Measurements from ENCODE around the gene PDLIM1.

Gene PDLIM1

DNA sequence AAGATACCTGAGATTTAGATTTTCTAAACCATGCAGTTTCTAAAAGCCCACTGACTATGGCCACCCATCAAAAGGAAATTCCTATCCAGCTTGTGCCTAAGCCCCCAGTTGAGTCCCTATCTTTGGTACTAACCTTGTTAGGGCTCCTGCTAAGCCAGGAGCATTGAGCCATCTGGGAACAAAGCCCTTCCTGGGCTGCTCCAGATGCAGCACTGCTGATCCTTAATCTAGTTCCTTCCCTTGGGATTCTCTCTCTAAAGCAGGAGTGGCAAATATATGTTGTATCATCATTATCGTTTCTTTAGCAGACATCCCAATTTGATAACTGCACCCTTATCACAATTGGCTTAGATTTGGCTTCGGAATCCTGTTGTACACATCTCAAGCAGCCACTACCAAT, 24.7 kb upstream of the PDLIM1 start:
- DNase-seq, result no peak

DNA sequence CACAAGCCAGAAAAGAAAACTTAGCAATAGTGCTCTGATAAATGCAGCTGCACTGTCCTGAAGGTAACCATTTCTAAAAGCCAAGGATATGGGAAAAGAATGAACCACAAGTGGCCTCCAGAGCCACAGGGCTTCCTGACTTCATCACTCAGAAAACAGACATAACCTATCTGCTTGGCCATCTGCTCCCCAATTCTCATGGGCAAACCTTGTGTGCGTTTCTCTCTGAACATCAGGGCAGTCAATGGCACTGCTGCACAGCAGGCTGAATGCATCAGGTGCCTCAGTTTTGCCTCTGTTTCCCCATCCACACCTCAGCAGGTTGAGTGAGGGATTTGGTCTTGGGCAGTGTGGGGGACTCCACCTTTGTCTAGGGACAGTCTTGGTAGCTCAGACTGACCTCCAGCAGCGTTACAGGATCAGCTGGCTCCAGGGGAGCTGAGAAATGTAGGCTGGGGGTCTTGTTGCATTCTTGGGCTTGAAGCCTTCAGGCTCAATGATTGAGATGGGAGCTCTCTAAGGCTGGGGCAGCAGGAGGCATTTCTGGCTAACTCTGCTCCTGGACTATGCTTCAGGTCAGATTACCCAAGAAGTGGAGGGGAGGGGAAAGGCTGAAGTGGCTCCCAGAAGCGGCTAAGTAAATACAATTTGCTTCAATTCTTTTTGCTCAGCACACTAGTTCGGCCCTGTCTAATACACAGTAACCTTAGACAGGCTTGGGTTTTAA, 23.6 kb upstream of the PDLIM1 start:
- DNase-seq, result no peak

DNA sequence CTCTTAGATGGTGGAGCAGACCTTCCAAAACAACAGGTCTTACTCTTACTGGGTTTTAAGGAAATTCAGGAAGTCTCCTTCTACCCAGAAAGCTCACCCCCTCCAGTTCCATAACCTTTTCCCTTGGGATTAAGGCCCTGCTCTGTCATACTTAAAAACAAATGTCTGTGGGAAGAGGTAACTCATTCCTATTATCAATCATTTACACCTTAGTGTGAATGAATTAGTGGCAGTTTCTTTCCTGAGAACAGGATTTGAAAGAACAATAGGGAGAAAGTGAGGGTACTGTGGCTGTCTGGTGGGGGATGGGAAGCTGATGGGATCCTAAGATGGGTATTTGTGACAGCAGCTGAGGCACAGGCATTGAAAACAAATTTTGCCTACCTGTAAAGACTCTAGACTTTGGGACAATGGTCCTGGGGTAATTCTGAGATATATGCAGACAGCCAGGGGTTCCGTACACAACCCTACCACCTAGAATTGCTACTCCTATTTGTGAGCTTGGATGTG, 22.2 kb upstream of the PDLIM1 start:
- no peak for DNase-seq

DNA sequence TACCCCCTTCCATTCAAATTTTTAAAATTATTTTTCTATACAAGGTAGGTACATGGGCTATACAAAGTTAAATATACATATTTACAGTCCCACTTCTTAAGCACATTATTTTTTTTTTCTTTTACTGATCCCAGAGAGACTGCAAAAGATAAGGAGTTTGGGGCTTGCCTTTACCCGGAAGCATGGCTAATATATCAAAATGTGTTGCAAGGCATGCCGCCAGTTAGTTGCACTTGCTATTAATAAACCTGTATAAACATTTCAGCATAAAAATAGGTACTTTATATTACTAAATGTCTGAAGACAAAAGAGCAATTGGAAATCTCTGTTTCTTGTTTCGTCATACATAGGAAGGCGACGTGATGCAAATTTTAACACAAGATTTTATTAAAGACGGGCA, 21.5 kb upstream of the PDLIM1 start:
- no peak for DNase-seq

DNA sequence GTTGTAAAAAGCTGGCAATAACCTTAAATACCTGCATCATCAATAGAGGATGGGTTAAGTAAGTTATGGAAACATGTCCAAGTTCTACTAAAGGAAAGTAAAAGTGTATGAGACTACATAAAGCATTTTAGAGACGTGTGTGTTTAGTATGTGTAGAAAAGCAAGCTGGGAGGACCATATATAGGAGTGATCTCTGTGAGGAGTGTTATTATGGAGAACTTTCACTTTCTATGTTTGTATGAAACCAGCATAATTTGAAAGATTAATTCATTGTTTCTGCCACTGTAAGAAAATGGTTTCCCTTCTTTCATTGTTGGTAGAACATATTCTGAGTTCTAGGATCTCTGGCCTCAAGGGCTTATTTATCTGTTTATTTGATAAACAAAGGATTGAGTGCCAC, 19.2 kb upstream of the PDLIM1 start:
- no peak for DNase-seq

DNA sequence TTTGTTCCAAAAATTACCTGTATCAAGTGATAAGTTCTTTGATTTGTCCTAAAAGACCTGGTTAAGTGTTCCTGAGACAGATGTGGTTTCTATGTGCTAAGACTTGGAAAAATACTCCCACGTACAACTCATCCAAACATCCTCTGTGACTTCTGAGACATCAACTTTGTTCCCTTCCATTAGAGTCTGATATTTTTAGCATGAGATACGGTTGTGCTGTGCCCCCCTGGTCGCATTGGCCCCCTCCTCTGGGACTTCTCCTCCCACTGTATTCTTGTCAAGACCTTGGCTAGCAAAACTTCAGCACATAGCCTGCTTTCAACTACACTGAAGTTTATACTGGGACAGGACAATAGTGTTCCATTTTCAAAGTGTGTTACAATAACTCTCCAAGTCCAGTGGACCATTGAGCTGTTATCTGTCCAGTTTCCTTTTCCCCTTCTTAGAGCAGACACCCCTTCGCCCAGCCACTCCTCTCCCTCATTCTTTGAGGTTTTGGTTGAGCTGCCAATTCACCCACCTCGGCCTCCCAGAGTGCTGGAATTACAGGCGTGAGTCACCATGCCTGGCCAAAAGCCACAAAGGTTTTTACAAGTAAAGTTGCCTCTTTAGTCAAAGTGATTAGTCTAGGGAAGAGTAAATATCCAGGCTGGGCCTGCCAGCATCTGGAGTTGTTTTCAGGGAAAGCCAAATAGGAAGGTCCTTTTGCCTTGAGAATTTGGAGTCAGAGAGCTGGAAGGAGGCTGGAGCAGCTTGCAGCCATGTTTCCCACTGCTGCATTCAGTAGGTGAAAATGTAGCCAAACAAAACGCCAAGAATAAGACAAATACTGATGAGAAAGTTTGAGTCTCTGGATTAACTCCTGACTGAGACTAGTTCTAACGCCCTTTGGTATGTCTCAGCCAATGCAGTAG, 17.8 kb upstream of the PDLIM1 start:
- peak in 1 of 56 donors; percentile 4 for DNase-seq

DNA sequence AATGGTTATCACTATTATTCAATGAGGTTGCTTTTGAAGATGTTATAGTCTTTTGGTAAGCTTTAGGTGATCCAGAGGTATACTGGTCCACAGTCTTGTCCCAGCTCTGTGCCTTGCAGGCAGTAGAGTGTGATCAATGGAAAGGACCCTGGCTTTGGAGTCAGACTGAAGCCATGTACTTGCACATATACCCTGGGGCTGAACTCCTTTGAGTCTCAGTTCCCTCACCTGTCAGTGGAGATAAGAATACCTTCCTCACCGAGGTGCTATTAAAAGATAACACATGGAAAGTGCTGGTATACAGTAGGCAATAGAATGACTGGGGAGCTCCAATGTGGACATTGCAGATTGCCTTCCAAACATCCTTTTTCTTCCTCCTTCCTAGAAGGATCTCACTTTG, 16.0 kb upstream of the PDLIM1 start:
- DNase-seq, result no peak

DNA sequence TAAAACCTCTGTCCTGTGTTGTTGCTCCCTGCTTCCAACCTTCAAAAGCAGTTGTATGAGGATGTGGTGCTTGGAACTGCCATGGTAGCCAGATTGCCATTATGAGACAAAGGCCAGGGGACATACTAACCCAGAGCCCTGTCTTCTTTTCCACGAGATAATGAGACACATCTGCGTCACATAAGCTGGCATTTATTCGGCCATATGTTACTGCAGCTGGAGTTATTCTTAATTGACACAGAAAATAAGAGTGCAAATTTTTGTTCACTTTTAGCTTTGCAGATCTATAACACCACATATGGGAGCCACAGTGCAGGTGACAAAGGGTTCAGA, 15.5 kb upstream of the PDLIM1 start:
- no peak for DNase-seq

DNA sequence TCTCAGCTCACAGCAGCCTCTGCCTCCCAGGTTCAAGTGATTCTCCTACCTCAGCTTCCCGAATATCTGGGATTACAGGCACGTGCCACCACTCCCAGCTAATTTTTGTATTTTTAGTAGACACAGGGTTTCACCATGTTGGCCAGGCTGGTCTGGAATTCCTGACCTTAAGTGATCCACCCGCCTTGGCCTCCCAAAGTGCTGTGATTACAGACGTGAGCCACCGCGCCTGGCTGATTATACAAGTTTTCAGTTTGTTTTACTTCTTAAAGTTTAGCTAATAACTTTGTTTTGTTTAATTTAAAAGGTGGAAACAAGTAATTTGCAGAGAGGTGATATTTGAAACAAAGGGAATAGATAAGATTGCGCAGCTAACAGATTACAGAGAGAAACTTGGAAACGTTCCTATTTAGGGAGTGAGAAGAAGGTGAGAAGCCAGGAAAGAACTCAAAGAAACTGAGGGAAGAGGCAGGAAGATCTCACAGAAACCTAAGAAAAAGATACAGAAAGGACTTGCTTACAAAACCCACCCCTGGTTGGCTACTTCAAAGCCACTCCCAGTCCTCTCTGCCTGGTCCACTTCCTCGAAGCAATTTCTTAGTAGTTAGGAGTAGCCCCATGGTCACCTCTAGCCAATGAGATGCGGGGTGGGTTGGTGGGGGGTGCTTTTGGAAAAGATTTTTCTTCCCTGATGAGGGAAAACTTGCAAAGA, 15.0 kb upstream of the PDLIM1 start:
- DNase-seq, result no peak

DNA sequence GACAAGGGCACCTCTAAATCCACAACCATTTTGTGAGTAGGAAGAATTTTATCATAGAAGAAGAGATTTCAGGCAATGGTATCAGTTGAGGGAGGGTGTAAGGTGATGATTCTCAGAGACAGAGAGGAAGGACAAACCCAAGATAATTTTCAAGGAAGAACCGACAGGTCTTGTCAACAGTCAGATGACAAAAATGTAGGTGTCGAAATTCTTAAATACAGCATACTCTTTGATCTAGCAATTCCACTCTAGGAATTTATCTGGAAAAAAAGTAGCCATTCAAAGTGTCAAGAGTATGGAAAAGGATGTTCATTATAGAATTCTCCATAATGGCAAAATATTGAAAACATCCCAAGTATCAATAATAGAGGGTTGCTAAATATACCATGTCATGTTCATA, 14.2 kb upstream of the PDLIM1 start:
- no peak for DNase-seq

DNA sequence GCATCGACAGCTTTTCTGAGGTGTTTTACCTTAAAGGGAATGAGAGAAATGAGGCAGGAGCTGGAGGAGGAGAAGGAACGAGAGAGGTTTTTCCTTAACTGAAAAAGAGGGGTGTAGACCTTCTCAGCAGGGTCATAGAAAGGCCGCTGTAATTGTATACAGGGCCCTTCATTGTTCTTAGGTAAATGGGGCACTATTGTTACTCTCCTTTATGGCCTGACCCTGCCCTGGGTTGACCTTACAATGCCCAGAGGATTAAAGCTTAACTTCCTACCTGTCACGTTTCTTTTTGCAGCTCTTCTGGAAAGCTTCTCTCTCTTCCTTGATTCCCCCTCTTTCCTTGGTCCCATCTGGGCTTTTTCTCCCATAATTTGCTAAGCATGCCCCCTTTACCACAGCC, 13.7 kb upstream of the PDLIM1 start:
- no peak for DNase-seq

DNA sequence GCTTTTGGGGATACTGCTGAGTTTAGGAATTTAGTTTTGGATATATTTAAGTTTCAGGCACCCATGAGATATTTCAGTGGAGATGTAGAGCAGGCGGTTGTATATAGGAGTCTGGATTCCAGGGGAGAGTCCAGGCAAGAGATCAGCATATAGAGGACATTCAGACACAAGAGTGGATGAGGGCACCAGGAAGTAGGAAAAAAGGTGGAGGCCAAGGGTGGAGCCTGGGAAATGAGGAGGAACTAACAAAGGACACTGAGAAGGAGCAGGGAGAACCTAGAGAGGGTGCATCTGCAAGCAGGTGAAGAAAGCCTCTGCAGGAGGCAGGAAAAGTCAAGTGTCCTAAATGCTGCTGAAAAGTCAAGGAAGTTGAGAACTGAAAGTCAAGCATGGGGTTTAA, 13.1 kb upstream of the PDLIM1 start:
- no peak for DNase-seq

DNA sequence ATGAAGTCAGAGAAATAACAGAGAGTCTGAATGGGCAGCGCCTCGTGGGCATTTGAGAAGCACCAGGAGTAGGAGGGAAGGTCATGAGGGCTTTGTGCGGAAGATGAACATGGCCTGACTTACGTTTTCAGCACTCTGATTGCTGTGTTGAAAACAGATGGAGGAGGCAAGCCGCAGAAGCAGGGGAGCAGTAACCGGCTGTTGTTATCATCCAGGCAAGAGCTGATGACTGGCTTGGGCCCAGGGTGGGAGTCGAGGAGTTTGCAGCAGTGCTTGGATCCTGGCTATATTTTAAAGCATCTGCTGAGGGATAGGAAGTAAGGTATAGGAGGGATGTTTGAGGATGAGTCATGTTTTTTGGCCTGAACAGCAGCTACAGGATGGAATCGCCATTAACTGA, 12.7 kb upstream of the PDLIM1 start:
- no peak for DNase-seq

DNA sequence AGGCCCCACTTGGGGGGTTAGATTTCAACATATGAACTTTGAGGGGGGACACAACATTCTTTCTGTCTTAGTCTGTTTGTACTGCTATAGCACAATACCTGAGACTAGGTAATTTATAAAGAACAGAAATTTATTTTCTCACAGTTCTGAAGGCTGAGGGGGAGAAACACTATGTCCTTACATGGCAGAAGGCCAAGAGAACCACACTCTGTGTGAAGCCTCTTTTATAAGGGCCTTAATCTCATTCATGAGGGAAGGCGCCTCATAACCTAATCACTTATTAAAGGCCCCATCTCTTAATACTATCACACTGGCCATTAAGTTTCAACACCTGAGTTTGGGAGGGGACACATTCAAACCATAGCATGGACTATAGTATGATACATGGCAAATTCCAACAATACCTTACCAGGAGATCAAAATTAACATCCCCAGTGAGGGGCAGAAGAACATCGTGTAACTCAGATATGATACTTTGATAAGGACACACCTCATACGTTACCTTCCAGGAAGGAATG, 9.3 kb upstream of the PDLIM1 start:
- no peak for DNase-seq

DNA sequence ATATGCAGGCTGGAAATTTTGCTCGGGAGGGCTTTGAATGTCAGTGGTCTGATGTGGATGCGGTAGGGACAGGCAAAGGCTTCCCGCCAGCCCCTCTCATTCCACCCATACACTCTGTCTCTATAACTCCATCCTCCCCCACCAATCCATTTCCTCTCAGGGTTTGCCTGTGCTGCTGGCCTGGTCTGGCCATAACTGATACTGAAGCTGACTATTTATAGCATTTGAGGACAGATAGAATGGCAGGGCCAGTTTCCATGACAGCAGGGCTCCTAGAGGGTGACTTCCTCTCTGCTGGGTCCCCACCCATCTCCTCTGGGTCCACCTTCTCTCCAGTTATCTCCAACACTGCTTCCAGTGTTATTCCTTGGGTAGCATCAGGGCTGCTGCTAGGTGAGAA, 6.6 kb upstream of the PDLIM1 start:
- no peak for DNase-seq

DNA sequence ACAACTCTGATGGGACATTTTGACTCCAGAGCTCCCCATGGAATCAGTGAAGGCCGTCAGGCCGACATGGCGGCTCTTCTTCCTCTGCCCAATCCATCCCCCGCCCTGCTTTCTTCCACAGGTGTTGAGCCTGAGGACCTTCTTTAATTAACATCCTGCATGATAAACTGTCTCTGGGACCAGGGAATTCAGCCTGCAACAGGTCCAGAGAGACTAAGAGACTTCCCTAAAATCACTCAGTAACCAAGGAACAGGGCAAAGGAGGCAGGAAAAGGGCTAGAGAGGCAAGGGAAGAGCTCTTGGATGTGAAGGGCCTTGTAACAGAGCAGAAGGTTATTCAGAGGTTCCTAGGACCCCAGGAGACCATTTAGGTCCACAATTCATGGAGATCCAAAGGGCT, 6.0 kb upstream of the PDLIM1 start:
- DNase-seq, result no peak

DNA sequence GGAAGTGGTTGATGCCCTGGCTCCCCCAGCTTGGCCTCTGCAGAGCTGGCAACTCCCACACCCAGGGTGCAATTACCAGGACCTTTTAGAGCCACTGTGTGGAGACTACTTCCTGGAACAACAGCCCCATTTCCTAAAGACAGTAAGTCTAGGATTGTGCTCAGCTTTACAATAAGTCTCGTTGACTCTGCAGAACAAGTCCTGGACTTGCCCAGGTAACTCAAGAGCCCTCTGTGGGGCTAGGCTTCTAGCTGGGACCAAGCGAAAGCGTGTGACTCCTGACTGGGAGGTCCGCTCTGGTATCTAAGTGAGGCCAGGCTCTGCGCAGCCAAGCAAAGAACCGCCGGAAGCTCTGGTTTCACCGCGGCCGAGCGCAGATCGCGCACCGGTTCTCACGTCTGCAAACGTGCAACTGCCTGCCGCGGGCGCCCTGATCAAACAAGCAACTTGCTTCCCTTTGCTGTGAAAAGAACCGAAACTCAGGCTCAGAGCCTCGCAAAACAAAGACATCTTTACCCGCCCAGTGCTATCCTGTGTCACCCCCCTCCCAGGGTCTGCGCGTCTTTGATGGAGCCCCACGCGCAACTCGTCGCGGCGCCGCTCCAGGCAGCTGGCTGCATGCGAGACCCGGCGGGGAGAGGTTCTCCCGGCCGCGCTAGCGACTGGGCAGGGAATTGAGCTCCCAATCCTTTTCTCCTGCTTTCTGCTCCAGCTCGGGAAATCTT, 4.4 kb upstream of the PDLIM1 start:
- no peak for DNase-seq

DNA sequence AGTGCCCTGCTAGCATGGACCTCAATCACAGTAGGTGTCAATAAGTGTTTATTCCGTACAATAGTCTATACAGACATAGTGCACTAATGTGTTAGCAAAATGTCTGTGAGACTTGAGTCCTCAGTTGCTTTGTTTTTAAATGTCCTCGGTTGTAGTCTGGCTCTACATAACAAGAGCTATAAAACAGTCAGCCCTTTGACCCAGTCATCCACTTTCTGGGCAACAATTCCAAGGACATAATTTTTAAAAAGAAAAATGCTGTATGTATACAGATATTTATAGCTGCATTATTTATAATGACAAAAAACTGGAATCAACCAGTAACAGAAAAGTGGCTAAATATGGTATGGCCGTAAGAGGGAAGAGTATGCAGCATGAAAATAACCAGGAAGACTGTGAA, 2.8 kb upstream of the PDLIM1 start:
- DNase-seq, result no peak

DNA sequence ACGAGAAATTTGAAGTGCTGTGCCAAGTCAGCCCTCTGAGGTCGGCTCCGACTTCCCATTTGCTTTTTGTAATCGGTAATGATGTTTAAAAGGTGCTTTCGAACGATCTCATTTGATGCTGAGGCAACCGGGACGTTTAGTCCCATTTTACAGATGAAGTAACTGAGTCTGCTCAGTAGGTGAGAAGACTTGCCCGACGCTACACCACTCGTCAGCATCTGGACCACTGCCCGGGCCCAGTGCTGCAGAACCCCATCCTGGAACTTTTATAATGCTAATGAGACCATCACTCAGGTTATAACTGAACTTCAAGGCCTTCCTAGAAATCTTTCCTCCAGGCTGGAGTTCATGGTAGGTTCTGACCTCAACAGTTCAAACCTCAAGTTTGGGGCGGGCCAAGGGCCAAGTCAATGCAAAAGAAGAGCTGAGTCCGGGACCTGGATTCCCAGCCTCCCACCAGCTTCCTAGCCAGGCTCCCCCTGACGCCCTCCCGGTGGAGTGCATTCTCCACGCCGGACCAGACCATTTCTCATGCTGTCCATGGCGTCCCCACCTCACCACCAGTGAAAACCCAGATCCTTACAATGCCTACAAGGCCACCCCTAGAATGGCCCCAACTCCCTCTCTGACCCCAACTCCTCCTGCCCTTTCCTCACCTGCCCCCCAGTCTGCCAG, 699 bp upstream of the PDLIM1 start:
- DNase-seq, result no peak

DNA sequence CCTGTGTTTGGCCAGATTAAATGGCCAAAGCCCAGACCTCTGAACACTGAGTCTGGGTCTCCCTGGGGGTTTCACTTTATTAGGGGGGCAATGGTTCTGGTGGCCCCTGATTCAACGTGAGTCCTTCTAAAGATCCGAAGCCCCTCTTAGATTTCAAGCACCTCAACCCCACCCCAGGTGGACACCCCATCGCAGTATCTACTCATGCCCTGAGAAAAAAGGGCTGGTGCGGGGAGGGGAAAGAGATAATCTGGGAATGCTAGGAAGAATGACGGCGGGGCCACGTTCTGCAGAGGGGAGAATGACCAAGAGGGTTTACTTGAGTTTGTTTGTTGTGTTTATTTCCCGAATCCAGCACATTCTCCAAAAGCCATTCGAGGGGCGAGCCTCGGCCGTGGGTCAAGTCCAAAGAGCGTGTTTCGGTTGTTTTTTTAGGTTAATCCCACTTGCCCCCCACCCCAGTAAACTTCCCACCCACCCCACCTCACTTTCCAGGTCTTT, 832 bp downstream of the PDLIM1 start:
- no peak for DNase-seq
